Activated T-cell treated with anti-CD3 and anti-CD28 coated beads, Interleukin-2, amount 50 U/mL, for 48 hours (primary cell): ENCODE results near the gene MMRN1.

Experiments
- DNase-seq, 2 experiments: peaks; one replicate each; pipeline ENCODE4 v3.0.0-alpha.2; 2020

MMRN1 gene

DNA sequence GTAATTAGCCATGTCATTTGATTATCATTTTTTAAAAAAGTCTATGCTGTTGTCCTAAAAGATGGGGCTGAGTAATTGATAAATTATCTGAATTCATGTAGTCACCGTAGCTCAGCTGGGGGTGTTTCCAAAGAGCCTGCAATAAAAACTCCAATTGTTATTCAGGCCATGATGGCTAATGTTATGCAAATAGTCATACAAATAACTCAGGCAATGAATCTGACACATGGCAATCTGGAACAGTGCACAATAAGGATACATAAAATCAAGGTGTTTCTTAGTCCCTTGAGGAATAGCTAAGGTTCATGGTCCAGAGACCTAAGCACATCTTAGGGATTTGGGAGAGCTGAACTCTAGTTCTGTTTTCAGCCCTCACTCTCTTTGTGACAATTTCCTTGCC is 15.2 kb downstream of the MMRN1 start:
- no peak for DNase-seq

GRCh38 chr4:89913623-89914022 is 19.0 kb downstream of the MMRN1 start:
- DNase-seq = no peak

DNA sequence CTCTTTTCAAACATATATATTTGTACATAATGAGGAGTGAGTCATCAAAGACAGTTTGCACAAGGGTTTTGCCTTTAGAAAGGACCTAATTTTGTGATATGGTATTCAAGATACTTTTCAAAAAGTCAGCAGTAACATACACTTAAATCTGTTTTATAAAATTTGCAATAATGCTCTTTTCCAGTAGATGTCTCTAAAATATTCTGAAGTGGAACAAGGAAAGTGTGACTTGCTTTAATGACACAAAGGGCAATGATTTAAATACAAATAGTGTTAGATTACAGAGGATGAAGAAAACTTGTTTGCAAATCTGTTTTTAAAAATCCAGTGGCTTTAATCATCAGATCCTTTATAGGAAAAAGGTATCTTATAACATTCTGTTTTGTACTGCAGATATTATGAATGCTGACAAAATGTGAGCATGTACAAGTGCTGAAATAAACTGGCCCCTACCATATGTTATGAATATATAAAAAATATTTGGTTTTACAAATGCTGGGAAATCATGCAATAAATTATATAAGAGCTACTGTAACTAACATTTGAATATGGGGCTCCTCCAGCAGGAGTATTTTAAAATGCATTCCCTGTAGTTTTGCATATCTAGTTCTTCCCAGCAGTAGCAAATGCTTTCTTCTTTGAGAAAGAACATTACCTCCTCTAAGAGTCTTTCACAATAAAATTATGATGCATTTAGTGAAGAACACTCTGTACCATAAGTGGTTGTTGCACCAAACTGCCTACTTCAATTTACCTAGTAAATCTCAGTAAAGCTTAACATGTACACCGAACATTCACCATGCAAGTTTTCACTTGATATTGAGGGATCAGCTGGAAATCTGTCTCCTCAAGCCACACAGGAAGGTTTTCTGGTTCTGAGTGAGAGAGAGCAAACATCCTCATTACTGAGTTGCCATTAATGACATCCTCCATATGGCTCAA is 20.2 kb downstream of the MMRN1 start:
- no peak for DNase-seq

DNA sequence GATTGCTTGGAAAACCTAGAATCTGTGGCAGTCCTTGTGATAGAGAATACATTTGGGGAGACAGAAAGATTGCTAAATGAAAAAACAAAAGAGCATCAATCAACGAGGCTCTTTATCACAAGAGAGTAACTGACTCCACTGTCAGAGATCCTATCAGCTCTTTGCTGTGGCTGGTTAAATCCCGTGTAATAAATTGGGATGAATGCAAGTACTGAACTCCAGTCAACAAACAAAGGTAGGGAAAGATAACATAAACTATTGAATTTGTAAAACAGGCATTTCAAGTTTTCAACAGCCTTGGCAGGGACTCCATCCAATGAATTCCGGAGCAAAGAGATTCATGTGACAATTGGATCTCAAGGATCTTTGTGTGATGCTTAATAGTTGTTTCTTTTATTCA is 21.3 kb downstream of the MMRN1 start:
- no peak for DNase-seq

GRCh38 chr4:89922848-89923416 is 28.3 kb downstream of the MMRN1 start:
- no peak for DNase-seq

DNA sequence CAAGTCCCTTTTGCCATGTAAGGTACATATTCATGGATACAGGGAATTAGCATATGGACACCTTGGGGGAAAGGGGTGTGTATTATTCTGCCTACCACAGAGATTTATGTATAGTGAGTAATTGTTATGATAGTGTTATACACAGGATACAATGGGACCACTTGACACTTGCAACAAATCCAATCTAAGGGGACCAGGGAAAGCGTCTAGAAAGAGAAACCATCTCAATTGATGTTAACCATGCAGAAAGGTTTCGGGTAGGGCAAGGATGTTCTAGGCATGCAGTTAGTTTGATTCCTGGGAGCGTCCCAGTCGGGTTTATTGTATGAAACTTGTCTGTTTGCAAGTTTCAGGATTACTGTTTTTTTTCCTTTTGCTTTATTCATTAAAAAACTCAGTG is 34.2 kb downstream of the MMRN1 start:
- no peak for DNase-seq

GRCh38 chr4:89929425-89930159 is 34.9 kb downstream of the MMRN1 start:
- DNase-seq = no peak

DNA sequence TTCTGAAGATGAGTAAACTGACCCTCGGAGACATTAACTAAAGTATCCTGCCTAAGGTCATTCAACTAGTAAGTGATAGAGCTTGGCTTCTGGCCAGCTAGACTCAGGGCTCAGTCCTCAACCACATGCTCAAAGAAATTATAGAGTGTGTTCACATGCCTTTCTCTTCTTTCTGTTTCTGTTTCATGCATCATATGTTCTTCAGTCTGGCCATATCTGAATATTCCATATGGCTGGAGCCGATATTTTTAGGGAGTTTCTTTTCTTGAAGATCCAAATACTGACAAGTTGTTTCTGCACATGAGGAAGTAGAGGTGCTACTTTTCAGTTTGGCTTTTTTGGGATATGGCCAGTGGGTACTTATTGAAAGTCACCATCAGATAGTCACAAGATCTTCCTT is 44.9 kb downstream of the MMRN1 start:
- DNase-seq = no peak

GRCh38 chr4:89939994-89940393 is 45.3 kb downstream of the MMRN1 start:
- no peak for DNase-seq

- no peak for DNase-seq
Measured at GRCh38 chr4:89942811-89943210, 48.2 kb downstream of the MMRN1 start.

DNA sequence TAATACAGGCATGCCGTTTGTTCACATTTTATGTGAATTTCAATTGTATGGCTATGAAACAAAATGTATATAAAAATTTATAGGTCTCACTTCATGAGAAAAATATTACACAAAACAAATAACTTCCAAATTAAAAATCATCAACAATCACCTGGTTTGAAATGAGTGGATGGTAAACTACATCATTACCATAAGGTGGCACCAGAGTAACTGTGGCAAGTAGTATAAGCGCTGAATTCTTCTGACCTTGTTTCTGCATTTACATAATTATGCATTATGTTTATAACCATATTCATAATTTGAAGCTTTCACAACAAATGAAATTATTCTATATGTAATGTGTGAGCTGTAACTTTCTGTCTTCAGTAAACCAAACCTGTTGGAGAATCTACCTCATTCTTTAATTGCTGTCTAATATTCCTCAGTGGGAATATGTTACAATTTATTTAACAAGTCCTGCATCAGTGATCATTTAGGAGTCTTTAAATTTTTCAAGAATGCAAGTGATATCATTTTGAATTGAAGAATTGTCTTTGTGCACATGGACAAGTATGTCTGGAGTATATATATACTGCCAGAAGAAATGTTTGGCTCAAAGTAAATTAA is 55.2 kb downstream of the MMRN1 start:
- no peak for DNase-seq

DNA sequence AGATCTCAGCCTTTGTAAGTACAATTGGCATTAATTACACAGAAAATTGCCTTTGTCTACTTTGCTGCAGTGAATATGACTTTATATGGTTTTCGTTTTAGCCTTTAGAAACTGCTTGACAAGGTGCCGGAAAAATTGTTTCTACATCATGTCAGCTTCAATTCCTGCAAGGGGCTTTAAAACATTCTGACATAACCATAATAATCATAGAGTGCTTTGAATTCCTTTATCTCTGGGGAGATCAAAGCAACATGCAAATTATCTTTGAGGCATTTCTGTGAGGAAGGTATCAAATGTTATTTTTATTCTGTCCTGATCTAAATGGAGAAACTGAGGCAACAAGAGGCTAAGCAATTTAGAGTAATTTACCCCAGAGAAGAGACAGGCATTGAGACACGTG is 57.8 kb downstream of the MMRN1 start:
- DNase-seq = no peak

GRCh38 chr4:89954906-89955695 is 60.4 kb downstream of the MMRN1 start:
- DNase-seq = no peak

- DNase-seq = no peak
Measured at GRCh38 chr4:89957046-89957926, 62.6 kb downstream of the MMRN1 start.

DNA sequence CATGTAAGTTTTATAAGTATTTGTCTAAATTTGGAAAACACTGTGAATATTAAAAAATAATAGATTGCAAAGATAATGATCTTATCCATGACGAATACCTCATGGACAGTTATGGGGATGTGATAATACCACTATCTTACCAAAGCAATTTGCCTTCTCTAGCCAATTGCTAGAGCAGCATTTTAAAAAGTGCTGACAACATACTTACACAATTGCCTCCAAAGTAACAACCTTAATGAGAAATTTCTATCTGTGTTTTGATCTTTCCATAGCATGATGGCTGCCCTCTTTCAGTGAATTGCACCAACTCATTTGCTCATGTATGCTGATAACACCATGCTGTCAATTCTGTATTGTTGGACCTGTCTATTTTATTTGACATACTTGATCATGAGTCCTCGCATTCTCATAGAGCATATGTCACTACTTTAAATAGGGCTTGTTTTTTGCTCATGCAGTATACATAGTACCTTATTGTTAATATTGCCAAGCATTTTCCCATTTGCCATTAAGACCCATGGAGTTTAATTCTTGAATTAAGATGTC is 87.2 kb downstream of the MMRN1 start:
- DNase-seq = no peak

- no peak for DNase-seq
Measured at GRCh38 chr4:89988268-89988667, 93.6 kb downstream of the MMRN1 start.

DNA sequence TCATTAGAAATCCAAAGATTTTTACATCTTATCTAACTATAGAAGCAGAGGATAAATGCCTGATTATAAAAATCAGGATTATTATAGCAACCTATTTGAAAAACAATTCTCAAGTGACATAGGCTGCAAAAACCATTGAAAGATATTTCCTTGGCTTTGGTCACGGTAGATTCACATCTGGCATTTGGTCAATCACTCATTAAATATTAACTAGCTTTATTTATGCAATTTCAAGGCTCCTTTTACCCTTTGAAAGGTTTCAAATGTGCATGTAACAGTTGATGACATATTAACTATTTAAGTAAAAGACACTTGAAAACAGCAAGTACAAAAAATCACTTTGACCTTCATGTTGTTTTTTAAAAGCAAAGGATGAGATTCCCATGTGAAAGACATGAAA is 98.1 kb downstream of the MMRN1 start:
- DNase-seq = no peak

DNA sequence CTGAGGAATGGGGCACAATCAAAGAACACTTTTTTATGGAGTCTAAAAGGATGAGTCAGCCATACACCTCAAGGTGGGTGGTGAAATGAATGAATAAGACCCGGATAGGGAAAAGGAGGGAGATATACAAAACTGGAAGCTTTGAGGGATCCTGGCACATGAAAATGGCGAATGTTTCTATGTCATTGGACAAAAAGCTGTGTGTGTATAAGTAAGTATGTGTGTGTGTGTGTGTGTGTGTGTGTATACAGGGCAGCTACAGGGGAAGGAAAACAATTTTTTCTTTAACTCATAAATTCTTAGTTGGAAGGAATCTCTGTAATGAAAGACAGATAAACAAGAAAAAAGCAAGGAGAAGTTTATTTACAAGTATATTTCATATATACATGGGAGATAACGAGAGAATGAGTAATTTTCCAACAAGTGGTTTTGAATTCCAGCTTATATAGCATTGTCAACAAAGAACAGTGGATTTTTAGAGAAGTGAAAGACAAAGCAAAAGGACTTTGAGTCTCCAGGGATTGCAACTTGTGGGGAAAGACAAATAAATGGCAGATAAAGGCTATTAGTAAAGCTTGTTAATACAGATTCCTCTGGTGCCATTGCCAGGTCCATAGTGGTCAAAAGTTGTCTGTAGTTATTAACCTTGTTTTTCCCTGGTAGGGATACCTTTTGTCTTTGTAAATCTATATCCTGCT is 99.7 kb downstream of the MMRN1 start:
- no peak for DNase-seq

DNA sequence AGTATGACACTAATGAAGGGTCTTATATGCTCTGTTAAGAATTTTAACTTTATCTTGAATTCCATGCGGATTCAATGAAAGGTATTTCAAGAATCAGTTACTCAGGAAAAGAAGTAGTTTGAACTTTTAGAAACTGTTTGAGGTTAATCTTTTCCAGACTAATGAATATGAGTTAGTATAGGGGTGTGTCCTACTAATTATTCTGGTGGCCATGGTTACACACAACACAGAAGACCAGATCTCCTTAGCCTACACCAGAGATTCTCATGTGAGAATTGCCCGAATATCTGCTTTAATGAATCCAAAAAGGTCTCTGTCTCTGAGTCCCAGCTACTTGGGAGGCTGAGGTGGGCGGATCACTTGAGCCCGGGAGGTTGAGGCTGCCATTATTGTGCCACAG is 100.4 kb downstream of the MMRN1 start:
- no peak for DNase-seq

- no peak for DNase-seq
Measured at GRCh38 chr4:89995814-89996213, 101.2 kb downstream of the MMRN1 start.
